ENCODE data around the gene PPP1R36. TPM values are rescaled to one million over a fixed set of nuclear protein-coding genes. Genes with fewer than 3 reads are reported as not detected.

The PPP1R36 gene
- total RNA-seq, 4 donors from 2014 or later = 0.70 to 1.2 TPM; not detected in 2

GRCh38 chr14:64604001-64604400 is 54.2 kb downstream of the PPP1R36 start:
- DNase-seq = no peak
- no peak overlapping the region for H3K27ac ChIP-seq
- no peak overlapping the region for H3K4me3 ChIP-seq
- intact Hi-C loops (cut with DNase I; ENCODE audit: low total_unique reads) = no loop called here
- no peaks in the 10 kb centered on the region for H3K9me3 ChIP-seq
- no peak for TF ChIP-seq POLR2A (IDR thresholded peaks at IDR 0.05)
- TF ChIP-seq CTCF (IDR thresholded peaks at IDR 0.05) = no peak
- H3K36me3 ChIP-seq = no peaks in the 10 kb centered on the region
- no peaks in the 10 kb centered on the region for H3K4me1 ChIP-seq
- no peaks in the 10 kb centered on the region for H3K27me3 ChIP-seq

GRCh38 chr14:64604881-64605280 is 55.1 kb downstream of the PPP1R36 start:
- TF ChIP-seq POLR2A (IDR thresholded peaks at IDR 0.05) = no peak
- TF ChIP-seq CTCF (IDR thresholded peaks at IDR 0.05) = no peak
- no peak overlapping the region for H3K4me3 ChIP-seq
- no peaks in the 10 kb centered on the region for H3K27me3 ChIP-seq
- DNase-seq = no peak
- intact Hi-C loops (cut with DNase I; ENCODE audit: low total_unique reads) = no loop called here
- no peaks in the 10 kb centered on the region for H3K36me3 ChIP-seq
- H3K4me1 ChIP-seq = no peaks in the 10 kb centered on the region
- H3K9me3 ChIP-seq = no peaks in the 10 kb centered on the region
- H3K27ac ChIP-seq = no peak overlapping the region

- intact Hi-C loops (cut with DNase I; ENCODE audit: low total_unique reads) = no loop called here
- H3K9me3 ChIP-seq = no peaks in the 10 kb centered on the region
- no peaks in the 10 kb centered on the region for H3K27me3 ChIP-seq
- peaks cover 0 to 6% of the 10 kb centered on the region in 2 donors for H3K4me1 ChIP-seq
- H3K36me3 ChIP-seq = no peaks in the 10 kb centered on the region
- H3K27ac ChIP-seq = no peak overlapping the region
- no peak for DNase-seq
- TF ChIP-seq POLR2A (IDR thresholded peaks at IDR 0.05) (no peak), CTCF (IDR thresholded peaks at IDR 0.05) (no peak)
- no peak overlapping the region for H3K4me3 ChIP-seq
Observed at GRCh38 chr14:64605926-64606685, 56.3 kb downstream of the PPP1R36 start.

- Histone ChIP-seq H3K9me3 (no peaks in the 10 kb centered on the region), H3K36me3 (no peaks in the 10 kb centered on the region), H3K27me3 (no peaks in the 10 kb centered on the region), H3K4me1 (peaks cover 0 to 11% of the 10 kb centered on the region in 2 donors), H3K27ac (peak overlapping the region; percentile 69 to 79), H3K4me3 (no peak overlapping the region)
- DNase-seq = no peak
- intact Hi-C loops (cut with DNase I; ENCODE audit: low total_unique reads) = no loop called here
- TF ChIP-seq POLR2A (IDR thresholded peaks at IDR 0.05) (no peak), CTCF (IDR thresholded peaks at IDR 0.05) (no peak)
Observed at GRCh38 chr14:64610049-64610746, 60.4 kb downstream of the PPP1R36 start.

- Histone ChIP-seq H3K36me3 (no peaks in the 10 kb centered on the region), H3K27me3 (no peaks in the 10 kb centered on the region), H3K9me3 (no peaks in the 10 kb centered on the region), H3K27ac (peak overlapping the region; percentile 69 to 79), H3K4me3 (no peak overlapping the region), H3K4me1 (peaks cover 0 to 11% of the 10 kb centered on the region in 2 donors)
- TF ChIP-seq POLR2A (IDR thresholded peaks at IDR 0.05) (no peak), CTCF (IDR thresholded peaks at IDR 0.05) (no peak)
- DNase-seq = peak; percentile 33 to 52
- intact Hi-C loops (cut with DNase I; ENCODE audit: low total_unique reads) = no loop called here
Observed at GRCh38 chr14:64611358-64612020, 61.7 kb downstream of the PPP1R36 start.
